Activated T-helper 1 cell treated with anti-CD3 and anti-CD28 coated beads, Interleukin-12 subunit alpha, Interleukin-12 subunit beta, Interleukin-2, Interleukin-4 antibody, amounts not matched to agents 30 ng/mL and 10 ng/mL and 1 ng/mL, durations not matched to agents 14 hours and 24 hours and 36 hours (primary cell): ENCODE measurements around the gene POPDC3. TPM values are rescaled to one million over a fixed set of nuclear protein-coding genes. Genes with fewer than 3 reads are reported as not detected.
A peak's percentile ranks its signal among the peaks of the same experiment; 100 is the strongest.

Experiments
- DNase-seq: peaks from one replicate; pipeline ENCODE4 v3.0.0; 2021; ENCODE audit warnings: low spot score
- H3K27ac Mint-ChIP-seq: one replicate; pipeline ENCODE4 v1.8.0; 2021; ENCODE audit warnings: mild to moderate bottlenecking, mixed read lengths
- H3K27me3 Mint-ChIP-seq: one replicate; pipeline ENCODE4 v1.8.0; 2022; ENCODE audit warnings: mild to moderate bottlenecking, moderate library complexity, mixed read lengths; ENCODE audit not compliant: insufficient read depth
- H3K36me3 Mint-ChIP-seq: one replicate; pipeline ENCODE4 v1.8.0; 2021; ENCODE audit warnings: low read depth, mixed read lengths
- H3K4me1 Mint-ChIP-seq: one replicate; pipeline ENCODE4 v1.8.0; 2021; ENCODE audit warnings: low read depth, mixed read lengths
- H3K4me3 Mint-ChIP-seq: one replicate; pipeline ENCODE4 v1.8.0; 2021; ENCODE audit warnings: mild to moderate bottlenecking, moderate library complexity, mixed read lengths
- H3K9me3 Mint-ChIP-seq: one replicate; pipeline ENCODE4 v1.8.0; 2021; ENCODE audit warnings: mixed read lengths
- intact Hi-C: fragments of 100-400 bp; cut with micrococcal nuclease; formaldehyde crosslinking; loops from one replicate; pipeline ENCODE4 v1.15.1; 2024
- total RNA-seq: library from RNA; stranded (reverse); gene quantifications from 2 replicates; pipeline ENCODE4 v1.2.3, GENCODE V29; 2022

The POPDC3 gene
- total RNA-seq, 1 donor from 2014 or later: not detected

DNA sequence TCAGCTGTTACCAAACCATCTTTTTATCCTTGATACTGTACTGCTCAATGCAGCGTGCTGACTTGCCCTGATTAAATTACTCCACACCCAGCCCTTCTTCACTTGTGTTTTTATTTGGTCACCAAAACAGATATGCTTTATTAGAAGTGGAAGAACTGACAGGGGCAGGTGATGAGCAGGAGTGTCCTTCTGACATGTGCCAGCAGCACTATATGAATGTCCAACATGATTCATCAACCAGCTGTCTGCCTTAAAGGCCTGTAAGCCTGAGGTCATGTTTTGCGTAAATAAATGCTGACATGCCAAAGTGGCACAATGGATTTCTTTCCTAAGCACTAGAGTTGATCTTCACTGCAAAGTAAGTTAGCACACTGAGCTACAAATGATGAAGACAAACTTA is 15.4 kb downstream of the POPDC3 start:
- intact Hi-C loops: no loop called here
- Mint-ChIP-seq H3K4me3 (no peak overlapping the region), H3K4me1 (no peaks in the 10 kb centered on the region), H3K27me3 (peaks cover 18% of the 10 kb centered on the region), H3K9me3 (no peaks in the 10 kb centered on the region), H3K36me3 (no peaks in the 10 kb centered on the region), H3K27ac (no peak overlapping the region)
- no peak for DNase-seq

DNA sequence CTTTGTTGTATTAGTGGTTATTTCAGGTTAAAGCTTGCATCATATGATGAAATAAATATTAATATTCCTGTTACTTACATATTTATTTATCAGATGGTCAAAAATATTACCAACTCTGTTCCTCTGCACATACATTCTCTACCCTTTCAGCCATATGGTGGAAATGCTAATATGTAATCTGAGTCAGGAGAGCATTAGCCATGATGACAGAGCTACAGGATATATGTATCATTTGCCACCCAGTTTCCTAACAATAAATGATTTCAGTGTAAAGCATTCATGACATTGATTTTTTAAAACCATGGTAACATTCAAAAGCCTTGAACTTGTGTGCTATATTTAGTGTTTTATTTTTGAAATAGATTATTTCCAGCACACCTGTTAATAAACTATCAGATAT is 16.6 kb downstream of the POPDC3 start:
- H3K4me3 Mint-ChIP-seq: no peak overlapping the region
- no peaks in the 10 kb centered on the region for H3K36me3 Mint-ChIP-seq
- peaks cover 21% of the 10 kb centered on the region for H3K27me3 Mint-ChIP-seq
- no peak for DNase-seq
- no peaks in the 10 kb centered on the region for H3K9me3 Mint-ChIP-seq
- H3K4me1 Mint-ChIP-seq: no peaks in the 10 kb centered on the region
- H3K27ac Mint-ChIP-seq: no peak overlapping the region
- intact Hi-C loops: no loop called here

DNA sequence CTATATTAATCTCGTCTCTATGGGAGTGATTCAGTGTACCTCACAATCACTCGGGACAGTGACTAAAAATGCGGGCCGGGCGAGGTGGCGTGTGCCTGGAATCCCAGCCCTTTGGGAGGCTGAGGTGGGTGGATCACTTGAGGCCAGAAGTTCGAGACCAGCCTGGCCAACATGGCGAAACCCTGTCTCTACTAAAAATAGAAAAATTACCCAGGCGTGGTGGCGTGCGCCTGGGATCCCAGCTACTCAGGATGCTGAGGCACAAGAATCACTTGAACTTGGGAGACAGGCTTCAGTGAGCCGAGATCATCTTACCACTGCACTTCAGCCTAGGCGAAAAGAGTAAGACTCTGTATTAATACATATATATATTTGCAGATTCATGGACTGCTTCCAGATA is 17.4 kb downstream of the POPDC3 start:
- intact Hi-C loops: no loop called here
- no peak overlapping the region for H3K27ac Mint-ChIP-seq
- H3K4me3 Mint-ChIP-seq: no peak overlapping the region
- no peaks in the 10 kb centered on the region for H3K36me3 Mint-ChIP-seq
- no peaks in the 10 kb centered on the region for H3K9me3 Mint-ChIP-seq
- no peaks in the 10 kb centered on the region for H3K4me1 Mint-ChIP-seq
- H3K27me3 Mint-ChIP-seq: peaks cover 21% of the 10 kb centered on the region
- DNase-seq: no peak

DNA sequence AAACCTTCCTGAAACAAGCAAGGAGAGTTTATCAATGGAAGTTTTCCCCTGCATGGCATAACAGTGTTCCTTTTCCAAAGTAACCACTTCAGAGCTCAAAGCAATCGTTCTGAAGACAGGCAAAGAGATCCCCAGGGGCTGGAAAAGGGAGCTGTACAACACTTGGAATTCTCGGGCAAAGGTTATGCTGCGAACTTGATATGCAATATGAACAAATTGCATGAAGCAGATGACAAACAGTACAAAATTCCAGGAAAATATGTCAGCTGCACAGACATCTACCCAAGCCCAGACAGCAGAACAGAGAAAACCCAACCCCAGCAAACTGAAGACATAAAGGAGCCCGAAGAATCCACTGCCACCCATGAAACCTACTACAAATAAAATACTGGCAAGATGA is 18.4 kb downstream of the POPDC3 start:
- no peak overlapping the region for H3K4me3 Mint-ChIP-seq
- no peaks in the 10 kb centered on the region for H3K36me3 Mint-ChIP-seq
- H3K9me3 Mint-ChIP-seq: no peaks in the 10 kb centered on the region
- no peaks in the 10 kb centered on the region for H3K4me1 Mint-ChIP-seq
- no peak for DNase-seq
- H3K27me3 Mint-ChIP-seq: peaks cover 21% of the 10 kb centered on the region
- intact Hi-C loops: no loop called here
- no peak overlapping the region for H3K27ac Mint-ChIP-seq

DNA sequence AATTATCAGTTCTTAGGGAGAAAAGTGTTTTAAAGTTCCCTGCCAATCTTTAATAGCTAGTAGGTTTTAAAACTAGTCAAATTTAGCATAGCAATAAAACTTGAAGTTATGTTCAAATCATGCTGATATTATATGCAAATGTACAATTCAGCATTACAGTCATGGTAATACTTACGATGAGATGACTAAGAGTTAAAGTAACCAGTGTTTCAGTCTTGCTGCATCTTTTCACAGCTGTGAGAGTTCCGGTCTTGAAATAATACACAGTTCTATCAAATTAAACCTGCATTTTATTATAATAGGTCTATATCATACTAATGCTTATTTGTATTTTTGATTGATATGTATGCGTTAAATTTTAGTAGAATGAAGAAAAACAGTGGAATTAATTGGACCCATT is 26.1 kb downstream of the POPDC3 start:
- no peaks in the 10 kb centered on the region for H3K9me3 Mint-ChIP-seq
- intact Hi-C loops: no loop called here
- H3K4me3 Mint-ChIP-seq: no peak overlapping the region
- H3K27ac Mint-ChIP-seq: no peak overlapping the region
- H3K36me3 Mint-ChIP-seq: no peaks in the 10 kb centered on the region
- H3K4me1 Mint-ChIP-seq: no peaks in the 10 kb centered on the region
- peaks cover 4% of the 10 kb centered on the region for H3K27me3 Mint-ChIP-seq
- no peak for DNase-seq

DNA sequence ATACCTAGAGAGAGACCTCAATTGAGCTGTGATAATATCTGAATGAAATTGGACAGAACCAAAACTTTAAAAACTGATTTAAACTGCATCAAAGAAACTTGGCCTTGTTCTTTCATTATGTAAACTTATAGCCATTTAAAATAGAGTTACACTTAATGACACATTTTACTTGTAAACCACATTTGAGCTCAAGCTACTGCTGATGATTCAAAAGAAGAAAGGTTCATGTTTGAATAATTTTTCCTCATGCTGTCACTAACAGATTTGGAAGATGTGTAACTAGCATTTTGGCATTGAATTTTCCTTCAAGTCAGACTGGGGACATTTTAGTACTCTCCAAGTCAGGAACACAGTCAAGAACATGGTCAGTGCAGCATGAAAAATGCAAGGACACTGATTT is 26.9 kb downstream of the POPDC3 start:
- peaks cover 3% of the 10 kb centered on the region for H3K27me3 Mint-ChIP-seq
- intact Hi-C loops: no loop called here
- DNase-seq: no peak
- no peaks in the 10 kb centered on the region for H3K36me3 Mint-ChIP-seq
- H3K4me1 Mint-ChIP-seq: no peaks in the 10 kb centered on the region
- H3K4me3 Mint-ChIP-seq: no peak overlapping the region
- H3K27ac Mint-ChIP-seq: no peak overlapping the region
- H3K9me3 Mint-ChIP-seq: no peaks in the 10 kb centered on the region

DNA sequence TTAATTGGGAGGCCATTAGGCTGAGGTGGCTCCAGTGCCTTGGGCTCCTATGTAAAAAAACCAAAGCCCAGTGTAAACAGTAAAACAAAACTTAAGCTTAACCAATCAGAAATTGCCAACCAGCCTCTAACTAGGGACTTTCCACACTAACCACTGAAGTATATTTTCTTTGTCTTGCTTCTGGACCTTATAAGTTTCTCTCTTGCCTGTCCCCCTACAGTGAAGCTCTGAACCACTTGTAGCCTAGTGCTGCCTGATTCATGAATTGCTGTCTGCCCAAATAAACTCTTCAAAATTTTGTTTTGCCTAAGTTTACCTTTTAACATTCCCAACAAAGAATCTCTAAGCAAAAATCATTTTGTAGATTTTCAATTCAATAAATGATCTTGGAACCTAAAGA is 28.2 kb downstream of the POPDC3 start:
- no peak for DNase-seq
- Mint-ChIP-seq H3K4me1 (no peaks in the 10 kb centered on the region), H3K4me3 (no peak overlapping the region), H3K36me3 (no peaks in the 10 kb centered on the region), H3K27ac (no peak overlapping the region), H3K9me3 (no peaks in the 10 kb centered on the region), H3K27me3 (peaks cover 3% of the 10 kb centered on the region)
- intact Hi-C loops: no loop called here

DNA sequence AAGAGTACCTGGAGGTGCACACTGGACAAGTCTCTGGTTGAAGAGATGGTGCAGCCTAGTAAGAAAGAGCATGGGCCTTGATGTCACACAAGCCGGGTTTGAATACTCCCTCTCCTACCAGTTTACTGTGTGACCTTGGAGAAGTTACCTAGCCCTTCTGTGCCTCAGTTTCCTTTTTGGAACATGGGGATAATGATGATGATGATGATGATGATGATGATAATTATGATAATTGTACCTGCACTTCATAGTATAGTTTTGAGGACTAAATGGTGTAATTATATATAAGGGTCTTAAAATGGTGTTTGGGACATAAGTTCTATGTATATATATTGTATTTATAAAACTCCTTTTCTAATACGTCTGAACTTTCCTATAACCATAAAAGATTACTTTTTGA is 41.7 kb downstream of the POPDC3 start:
- Mint-ChIP-seq H3K4me1 (peaks cover 5% of the 10 kb centered on the region), H3K36me3 (no peaks in the 10 kb centered on the region), H3K9me3 (no peaks in the 10 kb centered on the region), H3K27ac (no peak overlapping the region), H3K4me3 (peak overlapping the region; percentile 55), H3K27me3 (peaks cover 69% of the 10 kb centered on the region)
- intact Hi-C loops: loop anchor here (5.0 kb wide), 1 partner anchor 181 kb away; the partner anchor contains the start of gene LIN28B
- no peak for DNase-seq

DNA sequence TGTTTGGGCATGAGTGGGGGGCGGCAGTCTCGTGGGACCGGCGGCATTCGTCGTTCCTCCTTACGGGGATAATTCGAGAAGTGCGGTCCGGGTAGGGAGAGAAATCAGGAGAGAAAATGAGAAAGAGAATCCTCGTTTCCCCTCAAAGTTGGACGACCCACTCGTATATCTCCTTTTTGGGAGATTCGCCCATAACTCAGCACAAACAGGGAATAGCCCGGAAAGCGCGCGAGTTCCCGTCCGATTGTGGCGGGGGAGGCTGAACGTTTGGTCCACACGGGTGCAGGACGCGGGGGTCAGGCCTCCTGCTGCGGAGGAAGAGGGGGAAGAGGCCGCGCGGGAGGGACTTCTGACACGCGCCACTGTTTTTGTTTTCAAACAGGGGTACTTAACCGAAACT is 42.4 kb downstream of the POPDC3 start:
- Mint-ChIP-seq H3K27me3 (peaks cover 69% of the 10 kb centered on the region), H3K9me3 (no peaks in the 10 kb centered on the region), H3K4me1 (peaks cover 5% of the 10 kb centered on the region), H3K4me3 (peak overlapping the region; percentile 55), H3K27ac (no peak overlapping the region), H3K36me3 (no peaks in the 10 kb centered on the region)
- intact Hi-C loops: loop anchor here (5.0 kb wide), 1 partner anchor 180 kb away; the partner anchor contains the start of gene LIN28B
- DNase-seq: no peak

DNA sequence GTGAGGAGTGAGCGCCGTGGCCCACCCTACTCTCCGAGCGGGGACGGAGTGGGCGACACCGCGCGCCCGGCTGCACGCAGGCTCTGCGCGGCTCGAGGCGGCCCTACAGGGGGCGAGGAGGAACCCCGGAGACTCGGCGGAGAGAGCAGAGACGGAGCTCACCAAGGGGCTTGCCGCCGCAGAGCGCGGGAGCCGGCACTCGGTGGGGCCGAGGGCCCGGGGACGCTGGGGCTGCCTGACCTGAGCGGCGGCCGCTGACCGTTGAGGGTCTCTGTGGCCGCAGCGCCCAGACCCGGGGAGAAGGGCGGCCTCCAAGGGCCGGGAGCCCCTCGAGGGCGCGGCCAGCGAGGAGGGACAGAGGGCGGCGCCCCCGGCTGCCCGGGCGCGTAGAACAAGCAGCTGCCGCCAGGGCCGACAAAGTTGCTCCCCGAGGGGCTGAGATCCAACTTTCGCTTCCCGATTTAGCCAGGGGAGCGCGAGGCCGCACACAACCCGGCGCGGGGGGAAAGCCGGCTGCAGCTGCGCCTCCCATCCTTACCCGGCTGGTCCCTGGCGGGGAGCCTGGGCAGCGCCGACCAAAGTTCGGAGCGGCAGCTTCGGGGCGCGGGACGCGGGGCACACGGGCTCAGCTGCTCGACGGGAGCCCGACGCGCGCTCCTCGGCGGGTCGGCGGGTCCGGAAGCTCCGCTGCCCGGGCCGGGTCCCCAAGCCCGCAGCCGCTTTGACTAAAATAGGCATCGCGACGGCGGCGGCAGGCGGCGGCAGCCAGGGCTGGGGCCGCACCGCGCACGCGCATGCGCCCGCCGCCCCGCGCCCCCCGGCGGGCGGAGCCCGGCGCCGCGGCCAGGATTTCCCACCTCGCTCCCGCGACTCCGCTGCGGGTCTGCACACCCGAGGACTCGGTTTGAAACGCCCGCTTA is 43.1 kb downstream of the POPDC3 start:
- Mint-ChIP-seq H3K27me3 (peaks cover 69% of the 10 kb centered on the region), H3K27ac (no peak overlapping the region), H3K36me3 (no peaks in the 10 kb centered on the region), H3K9me3 (no peaks in the 10 kb centered on the region), H3K4me1 (peaks cover 5% of the 10 kb centered on the region), H3K4me3 (peak overlapping the region; percentile 48)
- intact Hi-C loops: loop anchor here (5.0 kb wide), 1 partner anchor 179 kb away; the partner anchor contains the start of gene LIN28B
- DNase-seq: peak; percentile 3

DNA sequence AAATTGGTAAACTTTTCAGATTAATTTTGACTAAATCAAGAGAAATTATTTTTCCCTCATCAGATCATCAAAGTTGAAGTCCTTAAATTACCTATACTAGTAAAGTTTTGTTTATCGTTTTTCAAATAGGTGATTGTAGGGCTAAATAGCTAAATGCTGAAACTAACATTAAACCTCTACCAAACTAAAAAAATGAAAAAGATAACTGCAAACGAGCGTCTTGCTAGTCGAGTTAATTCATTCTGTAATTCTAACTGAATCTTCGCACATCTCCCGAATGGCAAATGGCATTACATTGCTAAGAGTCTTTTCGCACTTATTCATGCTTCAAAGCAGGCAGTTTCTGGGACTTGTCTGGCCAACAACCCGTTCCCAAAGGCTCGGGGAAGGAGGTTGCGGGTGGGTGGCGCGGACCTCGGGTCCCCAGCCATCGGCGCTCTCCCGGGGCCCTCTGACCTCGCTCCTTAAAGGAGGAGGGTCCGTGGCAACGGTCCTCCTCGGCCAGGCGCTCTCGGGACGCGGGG is 43.8 kb downstream of the POPDC3 start:
- Mint-ChIP-seq H3K4me3 (peak overlapping the region; percentile 48), H3K4me1 (peaks cover 5% of the 10 kb centered on the region), H3K36me3 (no peaks in the 10 kb centered on the region), H3K27me3 (peaks cover 63% of the 10 kb centered on the region), H3K27ac (no peak overlapping the region), H3K9me3 (no peaks in the 10 kb centered on the region)
- no peak for DNase-seq
- intact Hi-C loops: loop anchor here (5.0 kb wide), 1 partner anchor 179 kb away; the partner anchor contains the start of gene LIN28B

DNA sequence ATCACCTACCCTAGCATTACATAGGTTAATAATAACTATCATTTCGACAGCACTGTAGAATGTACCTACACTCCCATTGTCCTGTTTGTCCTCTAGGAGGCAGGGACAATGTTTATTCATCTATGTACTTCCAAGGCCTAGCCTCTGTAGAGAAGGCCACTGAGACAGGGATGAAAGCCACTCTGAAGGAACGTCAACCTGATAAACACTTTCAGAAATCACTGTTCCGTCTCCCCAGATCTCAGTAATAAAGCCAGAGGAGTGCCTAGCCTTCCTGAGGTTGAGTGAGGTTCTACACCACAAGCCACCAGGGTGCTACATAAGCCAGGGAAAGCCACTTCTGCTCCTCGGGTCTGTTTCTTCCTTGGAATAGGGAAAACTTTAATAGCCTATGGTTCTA is 44.8 kb downstream of the POPDC3 start:
- Mint-ChIP-seq H3K27ac (no peak overlapping the region), H3K4me3 (no peak overlapping the region), H3K4me1 (peaks cover 5% of the 10 kb centered on the region), H3K36me3 (no peaks in the 10 kb centered on the region), H3K27me3 (peaks cover 54% of the 10 kb centered on the region), H3K9me3 (no peaks in the 10 kb centered on the region)
- intact Hi-C loops: loop anchor here (5.0 kb wide), 1 partner anchor 178 kb away; the partner anchor contains the start of gene LIN28B
- DNase-seq: no peak

DNA sequence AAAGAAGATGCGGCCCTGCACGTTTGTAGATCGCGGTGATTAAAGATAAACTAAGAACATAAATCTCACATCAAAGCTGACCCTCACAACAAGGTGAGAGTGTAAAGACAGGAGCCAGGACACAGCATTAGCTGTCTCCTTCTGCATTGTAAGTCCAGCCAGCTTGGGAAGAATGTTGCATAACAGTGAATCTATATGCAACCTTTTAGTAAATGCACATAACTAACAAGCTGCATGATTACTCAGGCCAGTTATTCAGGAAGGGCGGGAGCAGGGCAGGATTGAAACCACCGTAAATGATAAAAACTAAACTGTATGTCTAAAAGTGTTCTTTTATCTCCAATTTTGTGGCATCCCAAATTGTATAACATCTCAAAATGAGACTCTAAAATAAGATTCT is 57.1 kb downstream of the POPDC3 start:
- Mint-ChIP-seq H3K9me3 (no peaks in the 10 kb centered on the region), H3K4me1 (no peaks in the 10 kb centered on the region), H3K27me3 (peaks cover 16% of the 10 kb centered on the region), H3K36me3 (no peaks in the 10 kb centered on the region), H3K4me3 (no peak overlapping the region), H3K27ac (no peak overlapping the region)
- intact Hi-C loops: no loop called here
- no peak for DNase-seq
